SU-DHL-6 (cell line): ENCODE results near the gene ODAM.
"Not testable (repeated sequence)": the region's sequence is repeated elsewhere in the genome, so short reads cannot be mapped to it uniquely, and the experiment has no call there.

Experiments
- H2AFZ ChIP-seq: fragments of 200-600 bp; sonication (generic); 2 replicates; pipeline ENCODE4 v1.6.1; 2014; ENCODE audit warnings: low read depth, mild to moderate bottlenecking, moderate library complexity, mixed read lengths, antibody characterized with exemption, low read length; ENCODE audit not compliant: severe bottlenecking
- H3F3A ChIP-seq: fragments of 200-600 bp; shearing (Covaris generic); 2 replicates; pipeline ENCODE4 v1.6.0; 2016; ENCODE audit warnings: antibody characterized with exemption, mild to moderate bottlenecking; ENCODE audit not compliant: insufficient read depth
- H3K27ac ChIP-seq: fragments of 200-600 bp; sonication (generic); 2 replicates; pipeline ENCODE4 v1.5.1; 2016; ENCODE audit warnings: low read depth, mild to moderate bottlenecking, low read length, moderate library complexity, mixed read lengths
- H3K27me3 ChIP-seq: fragments of 200-600 bp; sonication (generic), shearing (Covaris generic); 2 replicates; pipeline ENCODE4 v1.6.0; 2014; ENCODE audit warnings: mild to moderate bottlenecking, low read length
- H3K36me3 ChIP-seq: fragments of 200-600 bp; sonication (generic); 2 replicates; pipeline ENCODE4 v1.6.1; 2014; ENCODE audit warnings: mild to moderate bottlenecking, low read length, mixed read lengths
- H3K4me2 ChIP-seq: fragments of 300-600, 200-600 bp; shearing (Covaris generic), sonication (generic); 2 replicates; pipeline ENCODE4 v1.6.0; 2014; ENCODE audit warnings: low read length, low read depth, mild to moderate bottlenecking; ENCODE audit not compliant: poor library complexity, severe bottlenecking
- H3K4me3 ChIP-seq: fragments of 200-600 bp; sonication (generic); 2 replicates; pipeline ENCODE4 v1.5.1; 2014; ENCODE audit warnings: antibody characterized with exemption, low read length, mild to moderate bottlenecking, mixed read lengths; ENCODE audit not compliant: insufficient read depth, poor library complexity, severe bottlenecking
- H3K79me2 ChIP-seq: fragments of 200-600 bp; sonication (generic); 2 replicates; pipeline ENCODE4 v1.6.1; 2014; ENCODE audit warnings: mild to moderate bottlenecking, low read length, moderate library complexity; ENCODE audit not compliant: insufficient read depth
- H3K9ac ChIP-seq: fragments of 200-600 bp; sonication (generic); 2 replicates; pipeline ENCODE4 v1.7.0; 2014; ENCODE audit warnings: mild to moderate bottlenecking, low read length
- H3K9me2 ChIP-seq: fragments of 200-600 bp; sonication (generic); replicated peaks from 2 replicates; pipeline ENCODE4 v1.6.1; 2014; ENCODE audit warnings: low read length; ENCODE audit not compliant: insufficient read depth
- H3K9me3 ChIP-seq: fragments of 200-600 bp; sonication (generic); 2 replicates; pipeline ENCODE4 v1.6.1; 2014; ENCODE audit warnings: low read length, mixed read lengths; ENCODE audit not compliant: insufficient read depth
- H4K20me1 ChIP-seq: fragments of 200-600 bp; sonication (generic); 2 replicates; pipeline ENCODE4 v1.6.1; 2014; ENCODE audit warnings: low read depth, mild to moderate bottlenecking, antibody characterized with exemption, low read length, moderate library complexity, mixed read lengths
- EZH2phosphoT487 ChIP-seq: fragments of 200-600 bp; sonication (generic), shearing (Covaris generic); conservative IDR thresholded peaks from 2 replicates; pipeline ENCODE4 v1.6.1; 2018; ENCODE audit warnings: mild to moderate bottlenecking, antibody characterized with exemption, low read length, moderate library complexity, mixed read lengths
- TF ChIP-seq, protein P1 (sequence below): fragments of 200-600 bp; sonication (generic); IDR thresholded peaks from one replicate; pipeline ENCODE4 v1.5.1; 2017; ENCODE audit warnings: antibody characterized with exemption, mild to moderate bottlenecking, low read length, moderate library complexity; ENCODE audit not compliant: insufficient read depth, poor library complexity, severe bottlenecking

The ODAM gene

DNA sequence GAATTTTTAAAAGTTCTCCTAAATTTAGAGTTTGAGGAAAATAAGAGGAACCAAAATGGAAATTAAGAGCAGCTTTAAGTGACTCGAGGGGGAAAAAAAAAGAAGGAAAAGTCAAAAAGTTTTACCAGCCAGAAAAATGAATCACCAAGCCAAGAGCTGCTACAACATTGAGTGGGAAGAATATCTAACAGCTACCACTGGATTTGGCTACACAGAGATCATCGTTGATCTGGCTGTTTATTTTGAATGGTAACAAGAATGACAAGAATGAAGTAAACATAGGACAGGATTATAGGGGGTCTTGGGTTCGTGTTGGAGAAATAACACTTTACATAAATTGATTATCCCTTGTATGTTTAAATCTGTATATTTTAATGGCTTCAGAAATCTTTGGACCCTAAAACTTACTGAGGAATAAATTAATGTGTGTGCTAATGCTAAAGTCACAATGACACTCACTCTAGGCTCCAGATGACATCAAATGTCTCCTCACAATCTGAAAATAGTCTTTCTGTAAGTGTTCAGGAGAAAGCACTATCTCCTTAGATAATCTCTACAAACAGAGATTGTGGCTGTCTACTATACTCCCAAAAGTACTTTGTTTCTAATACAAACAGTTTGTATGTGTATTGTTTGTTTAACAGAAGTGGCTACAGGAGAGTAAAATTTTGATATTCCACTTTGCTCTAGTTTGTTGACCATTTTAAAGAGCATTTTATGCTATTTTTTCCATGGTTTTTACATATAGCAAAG lies 43.8 kb downstream of the ODAM start:
- Histone ChIP-seq H3K9me2 (no peaks in the 10 kb centered on the region), H3K9me3 (no peaks in the 10 kb centered on the region), H3K4me2 (no peak overlapping the region), H3K27ac (no peak overlapping the region), H2AFZ (no peak overlapping the region), H4K20me1 (no peaks in the 10 kb centered on the region), H3F3A (no peaks in the 10 kb centered on the region), H3K9ac (no peak overlapping the region), H3K36me3 (no peaks in the 10 kb centered on the region), H3K27me3 (no peaks in the 10 kb centered on the region), H3K4me3 (no peak overlapping the region), H3K79me2 (no peaks in the 10 kb centered on the region)
- TF ChIP-seq EZH2phosphoT487, result no peak
- TF ChIP-seq, protein P1, sequence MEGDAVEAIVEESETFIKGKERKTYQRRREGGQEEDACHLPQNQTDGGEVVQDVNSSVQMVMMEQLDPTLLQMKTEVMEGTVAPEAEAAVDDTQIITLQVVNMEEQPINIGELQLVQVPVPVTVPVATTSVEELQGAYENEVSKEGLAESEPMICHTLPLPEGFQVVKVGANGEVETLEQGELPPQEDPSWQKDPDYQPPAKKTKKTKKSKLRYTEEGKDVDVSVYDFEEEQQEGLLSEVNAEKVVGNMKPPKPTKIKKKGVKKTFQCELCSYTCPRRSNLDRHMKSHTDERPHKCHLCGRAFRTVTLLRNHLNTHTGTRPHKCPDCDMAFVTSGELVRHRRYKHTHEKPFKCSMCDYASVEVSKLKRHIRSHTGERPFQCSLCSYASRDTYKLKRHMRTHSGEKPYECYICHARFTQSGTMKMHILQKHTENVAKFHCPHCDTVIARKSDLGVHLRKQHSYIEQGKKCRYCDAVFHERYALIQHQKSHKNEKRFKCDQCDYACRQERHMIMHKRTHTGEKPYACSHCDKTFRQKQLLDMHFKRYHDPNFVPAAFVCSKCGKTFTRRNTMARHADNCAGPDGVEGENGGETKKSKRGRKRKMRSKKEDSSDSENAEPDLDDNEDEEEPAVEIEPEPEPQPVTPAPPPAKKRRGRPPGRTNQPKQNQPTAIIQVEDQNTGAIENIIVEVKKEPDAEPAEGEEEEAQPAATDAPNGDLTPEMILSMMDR, result no peak

DNA sequence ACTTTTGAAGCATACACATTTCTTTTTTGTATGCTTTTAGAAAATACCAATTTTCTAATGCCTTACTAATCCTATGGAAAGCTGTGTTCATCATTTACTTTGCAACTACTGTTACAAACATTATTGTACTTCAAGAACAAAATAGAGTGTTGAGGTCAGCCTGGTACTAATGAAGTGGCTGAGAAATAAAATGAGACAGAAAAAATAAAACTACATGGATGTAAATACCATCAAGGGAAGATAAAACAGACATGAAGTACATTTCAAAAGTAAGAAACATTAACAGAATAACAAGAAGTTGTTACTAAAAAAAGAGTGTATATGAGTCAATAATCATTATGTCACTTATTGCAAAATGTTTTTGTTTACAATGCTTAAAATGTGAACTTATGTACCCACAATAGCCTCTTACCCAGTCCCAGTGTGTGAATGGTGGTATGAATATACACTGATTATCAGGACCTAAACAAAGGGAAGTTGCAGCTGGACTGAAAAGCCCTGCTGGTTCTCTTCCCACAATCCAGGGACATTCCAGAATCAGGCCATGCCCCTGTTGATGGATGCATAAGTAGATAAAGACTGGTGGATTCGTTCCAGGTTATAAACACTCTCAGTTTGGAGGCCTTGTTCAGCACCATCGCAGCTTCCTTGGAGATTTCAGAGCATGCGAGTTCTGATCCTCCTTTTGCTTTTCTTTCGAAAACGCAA lies 44.5 kb downstream of the ODAM start:
- Histone ChIP-seq H2AFZ (no peak overlapping the region), H3K79me2 (no peaks in the 10 kb centered on the region), H3K4me2 (no peak overlapping the region), H3F3A (no peaks in the 10 kb centered on the region), H3K9ac (no peak overlapping the region), H3K27me3 (no peaks in the 10 kb centered on the region), H3K36me3 (no peaks in the 10 kb centered on the region), H3K9me3 (no peaks in the 10 kb centered on the region), H4K20me1 (no peaks in the 10 kb centered on the region), H3K9me2 (no peaks in the 10 kb centered on the region), H3K4me3 (no peak overlapping the region), H3K27ac (no peak overlapping the region)
- TF ChIP-seq, protein P1, result no peak
- TF ChIP-seq EZH2phosphoT487, result no peak

DNA sequence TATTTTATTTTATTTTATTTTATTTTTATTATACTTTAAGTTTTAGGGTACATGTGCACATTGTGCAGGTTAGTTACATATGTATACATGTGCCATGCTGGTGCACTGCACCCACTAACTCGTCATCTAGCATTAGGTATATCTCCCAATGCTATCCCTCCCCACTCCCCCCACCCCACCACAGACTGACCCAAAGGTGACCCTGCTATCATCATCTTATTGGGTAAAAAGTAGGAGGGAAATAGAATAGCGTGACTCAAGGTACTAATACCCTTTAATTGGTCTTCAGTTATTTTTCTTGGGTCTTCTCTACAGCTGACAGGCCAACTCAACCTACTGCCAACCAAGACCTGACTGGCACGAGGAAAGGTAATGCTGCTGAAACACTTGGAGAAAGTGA lies 46.8 kb downstream of the ODAM start, which contains the start of gene CSN3:
Gene CSN3, plus strand, starts transcription at position 301 of the 400 bp plus-strand sequence. CDS start 2,223 bp downstream, outside the sequence.
- not testable (repeated sequence) for H3K4me2 ChIP-seq, H3K9me3 ChIP-seq, H4K20me1 ChIP-seq, H3K9me2 ChIP-seq, H3K27ac ChIP-seq, H3K27me3 ChIP-seq, H3K4me3 ChIP-seq, H3K9ac ChIP-seq, H3F3A ChIP-seq, H3K36me3 ChIP-seq, H3K79me2 ChIP-seq, H2AFZ ChIP-seq

DNA sequence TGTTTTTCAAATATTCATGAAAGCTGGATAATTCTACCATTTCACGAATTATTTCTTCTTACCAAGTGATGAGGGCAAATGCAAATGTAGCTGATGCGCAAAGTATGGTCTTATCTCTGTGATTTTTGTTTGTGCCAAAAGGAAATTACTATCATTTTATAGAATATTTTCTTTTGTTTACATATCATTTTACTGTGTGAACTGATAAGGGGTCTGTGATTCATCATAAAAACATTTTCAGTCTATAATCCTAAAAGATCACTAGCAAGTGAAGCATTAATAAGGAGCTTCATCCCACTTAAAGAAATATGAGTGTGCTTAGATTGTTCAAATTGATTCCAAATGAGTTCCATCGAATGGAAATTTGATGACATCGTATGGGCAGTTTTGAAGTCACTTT lies 47.6 kb downstream of the ODAM start:
- TF ChIP-seq EZH2phosphoT487, result no peak
- TF ChIP-seq, protein P1, result no peak
- Histone ChIP-seq H3F3A (no peaks in the 10 kb centered on the region), H3K9me2 (no peaks in the 10 kb centered on the region), H3K9me3 (no peaks in the 10 kb centered on the region), H4K20me1 (no peaks in the 10 kb centered on the region), H3K27me3 (no peaks in the 10 kb centered on the region), H3K79me2 (no peaks in the 10 kb centered on the region), H2AFZ (no peak overlapping the region), H3K4me3 (no peak overlapping the region), H3K36me3 (no peaks in the 10 kb centered on the region), H3K4me2 (no peak overlapping the region), H3K9ac (no peak overlapping the region), H3K27ac (no peak overlapping the region)
